Measurements from ENCODE around the gene ARSG.

The ARSG gene

GRCh38 chr17:68429881-68430280 is 138.6 kb downstream of the ARSG start:
- DNase-seq (ENCODE audit: low read depth): no peak

DNA sequence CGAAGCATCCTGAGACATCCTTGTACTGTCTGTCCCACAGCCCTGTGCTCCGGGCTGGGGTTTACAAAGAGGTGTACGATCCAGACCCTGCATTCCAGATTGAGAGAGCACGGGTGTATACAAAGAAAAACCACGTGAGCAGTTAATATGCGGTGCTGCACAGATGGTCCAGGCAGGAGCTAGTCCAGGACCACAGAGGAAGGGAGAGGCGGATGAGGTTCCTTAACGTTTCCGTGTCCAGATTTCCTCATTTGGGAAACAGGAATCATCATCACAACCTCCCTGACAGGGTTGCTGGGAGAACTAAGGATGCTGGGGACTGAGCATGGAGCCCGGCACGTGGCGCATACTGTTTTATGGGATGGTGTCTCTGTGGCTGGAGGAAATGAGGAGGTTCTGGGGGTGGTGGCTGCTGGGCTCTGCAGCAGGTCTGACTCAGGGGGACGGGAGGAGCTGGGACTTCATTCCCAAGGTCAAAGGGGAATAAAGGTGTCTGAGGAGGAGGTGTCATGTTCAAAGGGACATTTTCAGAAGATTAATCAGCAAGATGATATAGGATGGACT is 139.8 kb downstream of the ARSG start:
- DNase-seq (ENCODE audit: low read depth): no peak

DNA sequence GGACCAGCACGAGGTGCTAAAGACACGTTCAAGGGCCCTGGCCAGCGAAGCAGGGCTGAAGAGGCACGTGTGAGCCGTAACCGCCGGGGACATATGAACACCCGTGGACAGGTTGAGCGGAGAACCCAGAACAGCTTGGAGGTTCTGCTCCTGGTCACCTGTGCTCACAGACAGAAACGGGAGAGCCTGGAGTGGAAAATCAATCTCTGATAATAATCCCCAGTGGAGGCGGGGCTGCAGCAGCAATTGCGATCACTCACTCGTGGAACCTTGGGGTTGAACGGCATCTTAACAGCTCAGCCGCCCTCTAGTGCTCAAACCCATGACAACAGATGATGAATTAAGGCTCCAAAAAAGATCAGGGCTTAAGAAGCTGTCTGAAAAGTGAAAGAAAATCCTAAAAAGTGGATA is 140.4 kb downstream of the ARSG start:
- peak; percentile 39 for DNase-seq (ENCODE audit: low read depth)

GRCh38 chr17:68432086-68432864 is 141.0 kb downstream of the ARSG start:
- DNase-seq (ENCODE audit: low read depth): no peak

DNA sequence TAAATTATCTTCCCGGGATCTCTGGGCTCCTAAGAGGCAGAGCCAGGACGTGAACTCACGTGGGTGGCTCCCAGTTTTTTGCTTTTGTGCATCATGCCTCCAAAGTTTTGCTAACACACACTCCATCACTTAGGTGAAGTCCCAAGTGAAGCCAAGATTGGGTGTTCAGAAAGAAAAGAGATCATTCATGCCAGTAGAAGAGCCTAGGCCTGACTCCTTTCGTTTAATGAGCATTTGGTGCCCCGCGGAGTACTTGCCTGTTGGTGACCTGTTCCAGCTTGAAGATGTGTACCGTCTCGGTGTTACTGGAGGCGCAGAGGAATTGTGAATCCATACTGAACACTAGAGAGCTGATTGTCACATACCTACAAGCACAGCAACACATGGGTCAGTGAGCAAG is 141.9 kb downstream of the ARSG start:
- DNase-seq (ENCODE audit: low read depth): no peak

GRCh38 chr17:68433911-68434508 is 142.7 kb downstream of the ARSG start:
- DNase-seq (ENCODE audit: low read depth): no peak

DNA sequence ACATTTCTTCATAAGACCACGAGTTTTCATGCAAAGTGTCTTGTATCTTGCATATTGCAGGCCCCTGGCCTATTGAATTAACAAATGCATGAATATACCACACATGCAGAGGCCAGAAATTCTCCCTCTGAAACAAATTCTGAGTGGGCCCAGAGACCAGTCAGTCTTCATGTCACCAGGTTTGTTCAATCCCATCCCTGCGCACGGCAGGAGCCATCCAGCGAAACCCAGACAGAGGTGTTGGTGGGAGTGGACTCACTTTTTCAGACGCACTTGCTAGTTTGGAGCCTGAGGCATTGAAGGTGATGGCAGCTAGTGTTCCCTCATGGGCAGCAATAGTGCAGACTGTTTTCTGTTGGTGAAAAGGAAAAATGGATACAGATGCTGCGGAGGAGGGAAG is 144.1 kb downstream of the ARSG start:
- DNase-seq (ENCODE audit: low read depth): no peak

DNA sequence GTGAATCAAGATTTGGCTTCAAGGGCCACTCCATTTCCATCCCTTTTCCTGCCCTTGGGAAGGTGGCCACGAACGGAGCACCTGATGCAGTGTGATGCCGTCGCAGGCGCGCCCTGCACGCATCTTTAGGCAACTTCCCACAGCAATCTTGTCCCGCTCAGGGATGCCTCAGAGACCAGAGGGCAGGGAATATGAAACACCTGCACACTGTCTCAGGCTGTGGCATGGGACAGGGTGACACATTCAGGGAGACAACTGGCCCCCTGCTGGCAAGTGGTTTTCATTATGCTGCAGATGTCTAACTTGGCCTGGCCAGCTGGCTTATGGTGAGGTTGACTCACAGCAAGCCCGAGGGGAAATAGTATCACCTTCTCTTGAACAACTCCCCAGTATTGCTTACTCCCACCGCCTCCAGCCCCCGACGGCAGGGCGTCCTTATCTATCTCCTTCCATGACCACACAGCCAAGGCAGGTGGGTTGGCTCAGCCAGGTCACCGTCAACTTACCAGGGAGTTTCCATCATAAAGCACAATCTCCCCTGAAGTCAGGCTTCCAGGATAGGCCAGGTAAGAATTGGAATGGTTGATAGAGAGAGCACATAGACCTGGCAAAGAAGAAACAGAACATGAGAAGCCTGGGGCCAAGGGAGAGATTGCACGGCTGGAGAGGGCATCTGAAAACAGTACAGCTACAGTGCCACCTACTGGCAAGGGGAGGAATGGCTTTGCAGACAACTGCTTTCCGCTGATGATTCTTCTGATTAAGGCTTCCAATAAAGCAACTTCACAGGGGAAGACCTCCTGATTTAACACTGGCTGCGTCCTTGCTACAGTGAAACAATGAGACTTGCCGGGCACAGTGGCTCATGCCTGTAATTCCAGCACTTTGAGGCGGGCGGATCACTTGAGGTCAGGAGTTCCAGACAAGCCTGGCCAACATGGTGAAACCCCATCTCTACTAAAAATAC is 144.9 kb downstream of the ARSG start:
- peak; percentile 77 for DNase-seq (ENCODE audit: low read depth)

- no peak for DNase-seq (ENCODE audit: low read depth)
These were observed 146.9 kb downstream of the ARSG start for GRCh38 chr17:68437979-68438822.

DNA sequence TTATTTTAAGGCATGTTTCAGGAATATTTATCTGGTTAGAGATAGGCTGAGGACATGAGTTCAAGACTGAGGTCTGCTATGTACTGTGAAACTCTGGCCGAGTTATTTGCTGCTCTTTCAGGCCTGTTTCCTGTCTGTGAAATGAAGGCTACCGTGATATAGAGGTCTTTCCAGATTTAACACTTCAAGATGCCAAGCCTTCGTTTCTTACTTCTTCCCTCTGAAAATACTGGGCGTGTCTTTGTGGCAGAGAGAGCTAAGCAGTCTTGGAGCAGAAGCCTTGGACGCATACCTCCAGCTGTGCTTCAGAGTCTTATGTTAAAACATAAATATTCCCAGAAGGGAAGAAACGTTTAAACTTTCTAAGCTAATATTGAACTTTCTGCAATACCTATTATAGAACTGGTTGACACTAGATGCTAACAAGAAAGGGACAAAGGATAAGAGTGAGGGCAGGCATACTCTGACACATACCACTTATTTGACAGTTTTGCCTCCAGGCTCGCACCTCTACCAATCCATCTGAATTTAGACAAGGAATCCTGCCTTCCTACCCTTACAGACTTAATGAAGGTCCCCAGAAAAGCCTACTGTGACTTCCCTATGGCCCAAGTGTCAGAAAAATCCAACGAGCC is 148.5 kb downstream of the ARSG start:
- DNase-seq (ENCODE audit: low read depth): no peak

DNA sequence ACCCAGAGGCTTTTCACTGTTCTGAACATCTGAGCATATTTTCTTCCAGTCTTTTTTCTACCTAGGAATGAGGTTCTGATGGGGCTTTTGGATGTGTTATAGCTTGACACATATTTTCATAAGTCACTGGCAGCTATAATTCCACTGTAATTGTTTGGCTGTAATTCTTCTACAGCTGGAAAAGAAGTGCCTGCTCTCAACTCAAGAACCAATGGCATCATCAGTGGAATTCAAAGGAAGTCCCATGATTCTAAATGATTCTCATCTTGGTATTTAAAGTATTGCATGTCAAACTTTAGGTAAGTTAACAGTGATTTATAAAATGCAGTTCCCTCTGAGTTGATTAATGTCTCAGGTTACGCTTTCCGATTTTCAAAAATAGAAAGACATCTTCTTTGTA is 149.2 kb downstream of the ARSG start:
- no peak for DNase-seq (ENCODE audit: low read depth)

DNA sequence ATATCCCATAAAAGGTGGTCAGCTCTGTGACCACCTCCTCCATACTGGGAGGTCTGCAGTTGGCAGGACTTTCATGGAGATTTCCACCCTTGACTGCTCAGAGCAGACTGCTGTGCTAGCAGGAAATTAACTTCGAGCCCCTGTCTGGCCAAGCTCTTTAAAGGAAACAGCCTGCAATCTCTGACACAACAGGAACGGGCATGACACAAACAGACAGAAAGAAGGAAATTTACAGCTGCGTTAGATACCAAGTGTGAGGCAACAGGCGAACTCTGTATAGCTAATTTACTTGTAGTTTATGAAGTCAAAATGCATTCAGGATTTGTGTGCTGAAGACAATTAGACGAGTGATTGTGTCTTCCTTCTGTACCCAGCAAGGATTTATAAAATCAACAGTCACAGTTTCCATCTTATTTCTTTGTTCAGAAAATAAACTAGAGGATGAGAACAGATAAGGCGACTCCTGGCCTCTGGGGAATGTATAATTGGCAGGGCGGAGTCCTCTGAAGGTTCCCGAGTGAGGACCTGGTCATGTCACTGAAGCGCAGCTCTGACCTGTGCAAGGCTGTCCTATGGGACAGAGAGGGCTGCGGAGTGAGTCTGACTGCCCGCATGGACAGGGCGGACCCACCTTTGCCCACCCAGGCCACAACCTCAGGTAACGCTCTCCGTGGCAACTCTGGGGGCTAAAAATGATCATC is 149.9 kb downstream of the ARSG start:
- DNase-seq (ENCODE audit: low read depth): no peak

GRCh38 chr17:68443972-68444464 is 152.7 kb downstream of the ARSG start:
- no peak for DNase-seq (ENCODE audit: low read depth)

DNA sequence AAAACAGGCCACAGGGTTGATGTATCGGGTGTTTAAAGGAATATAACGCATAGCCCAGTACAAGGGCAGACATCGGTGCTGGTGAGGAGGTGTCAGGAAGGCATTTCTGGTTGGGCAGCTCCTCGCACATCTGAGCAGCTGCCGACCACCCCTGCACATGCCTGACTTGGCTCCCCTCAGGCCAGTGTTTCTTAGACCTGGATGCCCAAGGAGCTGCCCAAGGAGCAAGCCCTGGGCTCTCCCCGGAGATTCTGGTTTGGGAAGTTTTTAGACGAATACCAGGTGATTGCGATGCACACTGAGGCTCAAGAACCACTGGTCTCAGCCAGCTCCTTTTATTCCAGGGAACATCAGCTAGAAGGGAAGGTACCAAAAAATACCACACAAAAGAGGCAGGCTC is 154.4 kb downstream of the ARSG start:
- DNase-seq (ENCODE audit: low read depth): no peak

GRCh38 chr17:68446626-68447041 is 155.3 kb downstream of the ARSG start:
- no peak for DNase-seq (ENCODE audit: low read depth)

DNA sequence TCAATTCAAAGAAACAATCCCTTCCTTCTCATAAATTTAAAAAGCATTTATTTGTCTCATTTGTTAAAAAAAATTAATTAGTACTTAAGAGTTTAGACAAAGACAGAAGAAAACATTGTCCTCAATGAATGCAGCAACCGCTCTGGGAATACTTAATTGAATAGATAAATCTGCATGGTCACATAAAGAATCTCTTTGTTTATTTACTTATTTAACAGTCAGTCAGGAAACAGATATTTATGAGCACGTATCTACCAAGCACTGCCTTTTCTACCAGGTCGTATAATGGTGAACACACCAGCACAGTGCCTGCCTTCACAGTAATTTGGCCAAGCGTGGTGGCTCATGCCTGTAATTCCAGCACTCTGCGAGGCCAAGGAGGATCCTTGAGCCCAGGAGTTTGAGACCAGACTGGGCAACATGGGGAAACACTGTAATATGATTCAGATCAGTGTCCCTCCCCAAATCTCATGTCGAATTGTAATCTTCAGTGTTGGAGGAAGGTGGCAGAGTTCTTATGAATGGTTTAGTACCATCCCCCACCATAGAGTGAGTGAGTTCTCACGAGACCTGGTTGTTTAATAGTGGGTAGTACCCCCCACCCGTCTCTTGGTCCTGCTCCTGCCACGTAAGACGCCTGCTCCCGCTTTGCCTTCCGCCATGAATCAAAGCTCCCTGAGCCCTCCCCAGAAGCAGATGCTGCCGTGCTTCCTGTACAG is 157.9 kb downstream of the ARSG start:
- no peak for DNase-seq (ENCODE audit: low read depth)

DNA sequence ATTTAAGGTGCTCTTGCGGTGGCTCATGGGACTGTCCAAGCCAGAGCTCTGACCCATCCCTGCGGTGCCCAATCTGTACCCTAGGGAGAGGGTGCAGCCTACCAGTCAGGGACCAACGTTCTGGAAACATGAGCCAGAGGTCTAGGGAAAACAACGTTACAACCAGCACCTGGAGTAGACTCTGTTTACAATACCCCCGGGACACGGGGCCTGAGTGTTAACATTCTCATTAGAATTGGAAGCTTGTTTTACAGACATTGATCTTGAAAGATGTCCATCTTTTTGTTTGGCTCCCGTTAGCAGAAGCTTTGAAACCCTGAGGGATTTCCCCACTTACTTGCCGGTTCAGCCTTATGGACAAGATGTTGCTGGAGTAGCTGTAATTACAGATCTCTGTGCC is 159.1 kb downstream of the ARSG start:
- no peak for DNase-seq (ENCODE audit: low read depth)

- DNase-seq (ENCODE audit: low read depth): no peak
These were observed 159.5 kb downstream of the ARSG start for GRCh38 chr17:68450801-68451200.

- DNase-seq (ENCODE audit: low read depth): no peak
These were observed 160.5 kb downstream of the ARSG start for GRCh38 chr17:68451670-68452354.

Measured in T follicular helper cell (primary cell).